Naive thymus-derived CD8-positive, alpha-beta T cell (primary cell): ENCODE results near the gene TMEM233. TPM values are rescaled to one million over a fixed set of nuclear protein-coding genes. Genes with fewer than 3 reads are reported as not detected.

ENCODE experiments used
- ATAC-seq, 2 donors: fragments of 150-1000 bp; cut with Tn5 transposase in 1 of 2; sonication (Bioruptor Pico), chemical (Tn5 transposase) in 1 of 2; 1 replicate in 1 of 2; 2 replicates in 1 of 2; pipeline ENCODE4 v1.10.0; 2021; ENCODE audit warnings: mild to moderate bottlenecking in 2 of 2, moderate library complexity in 2 of 2
- POLR2A ChIA-PET: fragments of 350-600 bp; sonication (Branson Sonifier 250); formaldehyde crosslinking; loops from one replicate; lab custom pipeline; 2021; ENCODE audit warnings: antibody characterized with exemption; lab: Charles Lee
- DNase-seq, 10 donors: peaks; one replicate each; pipeline versions ENCODE4 v3.0.0 to v3.0.0-alpha.2; 2020 to 2022
- H3K27ac Mint-ChIP-seq, 10 donors: one replicate each; pipeline ENCODE4 v1.8.0; 2020 to 2022; ENCODE audit warnings: mild to moderate bottlenecking in 10 of 10, mixed read lengths in 10 of 10, moderate library complexity in 4 of 10, inconsistent platforms in 1 of 10
- H3K27me3 Mint-ChIP-seq, 5 donors: one replicate each; pipeline ENCODE4 v1.8.0; 2021 to 2022; ENCODE audit warnings: mixed read lengths in 5 of 5
- H3K36me3 Mint-ChIP-seq, 3 donors: one replicate each; pipeline ENCODE4 v1.8.0; 2020 to 2022; ENCODE audit warnings: mixed read lengths in 3 of 3, mild to moderate bottlenecking in 2 of 3, inconsistent platforms in 1 of 3
- H3K4me1 Mint-ChIP-seq, 4 donors: one replicate each; pipeline ENCODE4 v1.8.0; 2021 to 2022; ENCODE audit warnings: mixed read lengths in 4 of 4
- H3K4me3 Mint-ChIP-seq, 10 donors: one replicate each; pipeline ENCODE4 v1.8.0; 2020 to 2022; ENCODE audit warnings: mild to moderate bottlenecking in 10 of 10, mixed read lengths in 10 of 10, moderate library complexity in 6 of 10, inconsistent platforms in 1 of 10
- H3K9me3 Mint-ChIP-seq, 9 donors: one replicate each; pipeline ENCODE4 v1.8.0; 2020 to 2022; ENCODE audit warnings: mixed read lengths in 9 of 9, mild to moderate bottlenecking in 3 of 9, inconsistent platforms in 1 of 9, moderate library complexity in 1 of 9
- polyA plus RNA-seq, 3 donors: library from polyadenylated mRNA; unstranded; fragments of 300-500 nt; fragmentation: Illumina TruSeq; gene quantifications; one replicate each; pipeline ENCODE4 v1.2.3, GENCODE V29; 2021
- total RNA-seq, 8 experiments: library from RNA in 2 of 8; stranded (reverse) in 2 of 8; gene quantifications; one replicate each; pipeline ENCODE4 v1.2.3 and lab custom pipeline; 2021 to 2026

Gene TMEM233
- total and polyA plus RNA-seq, 5 experiments from 2014 or later = not detected

DNA sequence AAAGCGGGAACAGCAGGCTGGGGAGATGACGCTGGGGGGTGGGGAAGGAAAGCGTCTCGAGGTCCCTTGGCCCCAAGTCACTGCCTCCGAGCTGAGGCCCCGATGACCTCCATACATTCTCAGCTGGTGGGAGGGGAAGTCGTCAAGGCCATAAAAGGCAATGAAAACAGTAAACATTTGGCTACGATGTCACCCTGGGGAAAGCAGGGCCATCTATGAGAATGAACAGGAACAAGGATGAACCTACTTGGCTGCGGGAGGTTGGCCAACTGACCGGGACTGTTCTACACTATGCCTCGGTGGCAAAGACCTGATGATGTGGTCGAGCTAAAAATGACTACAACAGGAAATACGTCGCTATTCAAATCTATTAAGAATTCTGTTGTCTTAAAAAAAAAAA lies 93.8 kb downstream of the TMEM233 start:
- Mint-ChIP-seq H3K9me3 (no peaks in the 10 kb centered on the region), H3K4me1 (peaks cover 0 to 14% (median 1%) of the 10 kb centered on the region in 4 donors), H3K27ac (no peak overlapping the region), H3K36me3 (peaks cover 0 to 3% (median 2%) of the 10 kb centered on the region in 3 donors), H3K27me3 (no peaks in the 10 kb centered on the region), H3K4me3 (no peak overlapping the region)
- ATAC-seq (no peak), DNase-seq (no peak)
- POLR2A ChIA-PET = no interaction called here

DNA sequence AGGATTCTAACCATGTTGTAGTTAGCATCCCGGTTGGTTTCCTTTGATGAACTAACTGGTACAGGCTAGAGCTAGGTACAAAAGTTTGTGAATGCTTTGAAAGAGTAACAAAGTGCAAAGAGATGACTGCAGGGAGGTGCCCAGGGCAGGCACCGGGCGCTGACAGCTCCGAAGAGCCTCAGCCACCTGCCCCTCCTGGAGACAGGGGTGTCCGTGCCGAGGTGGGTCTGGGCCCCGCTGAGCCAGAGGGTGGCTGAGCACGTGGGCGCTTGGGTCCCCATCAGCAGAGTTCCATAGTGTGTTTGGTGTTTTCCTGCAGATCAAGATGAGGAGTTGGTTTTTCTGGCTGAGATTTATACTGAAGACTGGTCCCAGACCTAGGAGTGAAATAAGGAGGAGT lies 94.3 kb downstream of the TMEM233 start:
- Mint-ChIP-seq H3K4me3 (no peak overlapping the region), H3K27ac (no peak overlapping the region), H3K9me3 (no peaks in the 10 kb centered on the region), H3K36me3 (peaks cover 0 to 3% (median 2%) of the 10 kb centered on the region in 3 donors), H3K4me1 (peaks cover 0 to 9% (median 0%) of the 10 kb centered on the region in 4 donors), H3K27me3 (no peaks in the 10 kb centered on the region)
- ATAC-seq (no peak), DNase-seq (no peak)
- POLR2A ChIA-PET = no interaction called here

DNA sequence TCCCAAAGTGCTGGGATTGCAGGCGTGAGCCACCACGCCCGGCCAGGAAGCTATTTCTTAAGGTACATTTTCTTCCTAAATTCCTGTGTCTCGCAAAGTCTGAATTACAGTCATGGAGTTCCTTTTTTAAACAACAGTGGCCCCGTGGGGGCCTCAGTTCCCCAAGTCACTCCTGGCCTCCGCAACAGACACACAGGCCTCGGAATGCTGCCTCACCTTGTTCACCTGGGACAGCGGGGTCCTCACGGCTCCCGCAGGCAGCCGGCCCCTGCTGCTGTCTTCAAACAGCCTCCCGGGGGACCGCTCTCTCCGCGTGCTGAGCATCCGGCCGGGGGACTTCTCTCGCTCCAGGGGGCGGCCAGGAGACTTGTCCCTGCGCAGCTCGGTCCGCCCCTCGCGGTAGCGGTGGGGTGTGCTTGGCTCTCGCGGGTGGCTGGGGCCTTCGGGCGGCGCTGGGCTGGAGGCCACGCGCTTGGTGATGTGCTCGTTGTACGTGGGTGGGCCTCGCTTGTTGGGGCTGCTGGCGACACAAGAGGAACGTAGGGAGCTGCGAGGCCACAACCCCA lies 96.4 kb downstream of the TMEM233 start:
- no peak for DNase-seq
- POLR2A ChIA-PET = no interaction called here
- no peaks in the 10 kb centered on the region for H3K36me3 Mint-ChIP-seq
- H3K27me3 Mint-ChIP-seq = no peaks in the 10 kb centered on the region
- no peaks in the 10 kb centered on the region for H3K9me3 Mint-ChIP-seq
- H3K4me1 Mint-ChIP-seq = no peaks in the 10 kb centered on the region
- no peak overlapping the region for H3K27ac Mint-ChIP-seq
- no peak overlapping the region for H3K4me3 Mint-ChIP-seq
- no peak for ATAC-seq

GRCh38 chr12:119691202-119691810 lies 97.7 kb downstream of the TMEM233 start:
- no peaks in the 10 kb centered on the region for H3K27me3 Mint-ChIP-seq
- ATAC-seq (no peak), DNase-seq (no peak)
- H3K36me3 Mint-ChIP-seq = no peaks in the 10 kb centered on the region
- H3K27ac Mint-ChIP-seq = no peak overlapping the region
- H3K4me3 Mint-ChIP-seq = no peak overlapping the region
- H3K9me3 Mint-ChIP-seq = no peaks in the 10 kb centered on the region
- POLR2A ChIA-PET = no interaction called here
- no peaks in the 10 kb centered on the region for H3K4me1 Mint-ChIP-seq

DNA sequence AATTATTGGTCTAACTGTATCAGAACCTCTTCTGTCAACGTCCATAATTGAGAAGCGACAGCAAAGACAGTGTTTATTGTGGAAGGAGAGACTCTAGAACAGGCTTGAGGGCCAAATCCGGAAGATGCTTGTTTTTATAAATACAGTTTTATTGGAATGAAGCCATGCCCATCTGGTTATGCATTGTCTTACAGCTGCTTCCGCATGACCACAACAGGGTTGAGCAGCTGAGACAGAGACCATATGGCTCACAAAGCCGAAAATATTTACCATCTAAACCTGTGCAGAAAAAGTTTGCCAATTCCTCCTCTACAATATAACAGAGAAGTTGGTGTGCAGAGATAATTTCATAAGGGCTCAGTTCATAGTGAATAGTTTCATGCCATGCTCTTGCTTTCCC lies 98.8 kb downstream of the TMEM233 start:
- H3K4me3 Mint-ChIP-seq = no peak overlapping the region
- no peaks in the 10 kb centered on the region for H3K27me3 Mint-ChIP-seq
- H3K36me3 Mint-ChIP-seq = no peaks in the 10 kb centered on the region
- ATAC-seq = no peak
- DNase-seq = no peak
- no peak overlapping the region for H3K27ac Mint-ChIP-seq
- H3K9me3 Mint-ChIP-seq = no peaks in the 10 kb centered on the region
- no peaks in the 10 kb centered on the region for H3K4me1 Mint-ChIP-seq
- POLR2A ChIA-PET = no interaction called here

Other genes starting within 250 kb of the TMEM233 start
- gene PRKAB1, start 74.4 kb downstream of the TMEM233 start, total RNA-seq = 10 to 100 TPM; 45.2 to 48.0 TPM
- gene PRKAB1, start 74.4 kb downstream of the TMEM233 start, polyA plus RNA-seq = 10 to 100 TPM; 29.6 to 48.7 (median 39.5) TPM